ENCODE results near the gene CNPY2.
"Not testable (repeated sequence)": the region's sequence is repeated elsewhere in the genome, so short reads cannot be mapped to it uniquely, and the experiment has no call there.

DNA sequence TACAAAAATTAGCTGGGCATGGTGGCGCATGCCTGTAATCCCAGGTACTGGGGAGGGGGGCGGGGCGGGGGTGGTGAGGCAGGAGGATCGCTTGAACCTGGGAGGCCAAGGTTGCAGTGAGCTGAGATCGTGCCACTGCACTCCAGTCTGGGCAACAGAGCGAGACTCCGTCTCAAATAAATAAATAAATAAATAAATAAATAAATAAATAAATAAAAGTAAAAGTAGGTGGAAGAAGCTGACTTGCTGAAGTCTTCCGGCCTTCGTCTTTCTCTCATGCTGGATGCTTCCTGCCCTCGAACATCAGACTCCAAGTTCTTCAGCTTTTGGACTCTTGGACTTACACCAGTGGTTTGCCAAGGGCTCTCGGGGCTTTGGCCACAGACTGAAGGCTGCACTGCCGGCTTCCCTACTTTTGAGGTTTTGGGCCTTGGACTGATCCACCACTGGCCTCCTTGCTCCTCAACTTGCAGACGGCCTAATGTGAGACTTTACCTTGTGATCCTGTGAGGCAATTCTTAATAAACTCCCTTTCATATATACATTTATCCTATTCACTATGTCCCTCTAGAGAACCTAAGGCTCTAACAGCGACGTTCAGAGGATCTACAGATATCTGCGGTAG lies 49.6 kb downstream of the CNPY2 start:
- TF ChIP-seq, protein P1, sequence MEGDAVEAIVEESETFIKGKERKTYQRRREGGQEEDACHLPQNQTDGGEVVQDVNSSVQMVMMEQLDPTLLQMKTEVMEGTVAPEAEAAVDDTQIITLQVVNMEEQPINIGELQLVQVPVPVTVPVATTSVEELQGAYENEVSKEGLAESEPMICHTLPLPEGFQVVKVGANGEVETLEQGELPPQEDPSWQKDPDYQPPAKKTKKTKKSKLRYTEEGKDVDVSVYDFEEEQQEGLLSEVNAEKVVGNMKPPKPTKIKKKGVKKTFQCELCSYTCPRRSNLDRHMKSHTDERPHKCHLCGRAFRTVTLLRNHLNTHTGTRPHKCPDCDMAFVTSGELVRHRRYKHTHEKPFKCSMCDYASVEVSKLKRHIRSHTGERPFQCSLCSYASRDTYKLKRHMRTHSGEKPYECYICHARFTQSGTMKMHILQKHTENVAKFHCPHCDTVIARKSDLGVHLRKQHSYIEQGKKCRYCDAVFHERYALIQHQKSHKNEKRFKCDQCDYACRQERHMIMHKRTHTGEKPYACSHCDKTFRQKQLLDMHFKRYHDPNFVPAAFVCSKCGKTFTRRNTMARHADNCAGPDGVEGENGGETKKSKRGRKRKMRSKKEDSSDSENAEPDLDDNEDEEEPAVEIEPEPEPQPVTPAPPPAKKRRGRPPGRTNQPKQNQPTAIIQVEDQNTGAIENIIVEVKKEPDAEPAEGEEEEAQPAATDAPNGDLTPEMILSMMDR (IDR thresholded peaks at IDR 0.05; ENCODE audit: insufficient read depth, low read length, poor library complexity, severe bottlenecking), result not testable (repeated sequence)
- TF ChIP-seq EZH2phosphoT487 (conservative IDR thresholded peaks at IDR 0.05; ENCODE audit: low read length), result not testable (repeated sequence)
